ENCODE data around the gene DIO1.
A peak's percentile ranks its signal among the peaks of the same experiment; 100 is the strongest.

DIO1 gene

GRCh38 chr1:53943490-53944043 lies 49.6 kb downstream of the DIO1 start:
- DNase-seq = no peak

- no peak for DNase-seq
Measured at GRCh38 chr1:53944469-53945182, 50.6 kb downstream of the DIO1 start.

GRCh38 chr1:53945183-53945432 lies 51.1 kb downstream of the DIO1 start:
- peak in 1 of 5 experiments; percentile 40 for DNase-seq

GRCh38 chr1:53945433-53946251 lies 51.7 kb downstream of the DIO1 start, which contains the start of gene IFT25:
Gene IFT25, minus strand, starts transcription at chr1:53945699. Its CDS starts 5,617 bp downstream, at chr1:53940082.
- peak; percentile 96 to 99 (median 97) for DNase-seq

GRCh38 chr1:53946252-53947171 lies 52.5 kb downstream of the DIO1 start, which contains the start of gene LRRC42:
Gene LRRC42, plus strand, starts transcription at chr1:53946350. Its CDS starts 5,650 bp downstream, at chr1:53952000.
- no peak for DNase-seq

GRCh38 chr1:53947172-53947907 lies 53.4 kb downstream of the DIO1 start:
- DNase-seq = no peak

GRCh38 chr1:53948291-53948690 lies 54.3 kb downstream of the DIO1 start:
- DNase-seq = no peak

GRCh38 chr1:53949023-53949990 lies 55.3 kb downstream of the DIO1 start:
- peak in 1 of 5 experiments; percentile 35 for DNase-seq

GRCh38 chr1:53951697-53952096 lies 57.7 kb downstream of the DIO1 start:
- no peak for DNase-seq

GRCh38 chr1:53954128-53954527 lies 60.1 kb downstream of the DIO1 start:
- DNase-seq = no peak

GRCh38 chr1:53956308-53957168 lies 62.6 kb downstream of the DIO1 start:
- no peak for DNase-seq

GRCh38 chr1:53957194-53957818 lies 63.3 kb downstream of the DIO1 start:
- DNase-seq = no peak

GRCh38 chr1:53959664-53960250 lies 65.8 kb downstream of the DIO1 start:
- DNase-seq = peak in 2 of 5 experiments; percentile 18 to 61

Measured in T-helper 2 cell (primary cell).